Stimulated activated naive CD8-positive, alpha-beta T cell treated with anti-CD3 and anti-CD28 coated beads, Interleukin-15, amount 100 ng/mL, for 72 hours (primary cell): Measurements from ENCODE around the gene IGF1R.

Source experiments
- ATAC-seq: fragments of 150-1000 bp; cut with Tn5 transposase; 2 replicates; pipeline ENCODE4 v1.10.0; 2021; ENCODE audit warnings: mild to moderate bottlenecking, moderate library complexity
- DNase-seq, 2 donors: peaks; one replicate each; pipeline ENCODE4 v3.0.0; 2021 to 2022
- H3K27ac Mint-ChIP-seq, 2 donors: one replicate each; pipeline ENCODE4 v1.8.0; 2022; ENCODE audit warnings: mild to moderate bottlenecking in 2 of 2, mixed read lengths in 2 of 2, moderate library complexity in 2 of 2
- H3K27me3 Mint-ChIP-seq: one replicate; pipeline ENCODE4 v1.8.0; 2022; ENCODE audit warnings: mixed read lengths
- H3K4me1 Mint-ChIP-seq: one replicate; pipeline ENCODE4 v1.8.0; 2022; ENCODE audit warnings: mild to moderate bottlenecking, mixed read lengths
- H3K4me3 Mint-ChIP-seq, 2 donors: one replicate each; pipeline ENCODE4 v1.8.0; 2022; ENCODE audit warnings: mild to moderate bottlenecking in 2 of 2, mixed read lengths in 2 of 2, moderate library complexity in 1 of 2
- H3K9me3 Mint-ChIP-seq, 2 donors: one replicate each; pipeline ENCODE4 v1.8.0; 2022; ENCODE audit warnings: mixed read lengths in 2 of 2

IGF1R gene

DNA sequence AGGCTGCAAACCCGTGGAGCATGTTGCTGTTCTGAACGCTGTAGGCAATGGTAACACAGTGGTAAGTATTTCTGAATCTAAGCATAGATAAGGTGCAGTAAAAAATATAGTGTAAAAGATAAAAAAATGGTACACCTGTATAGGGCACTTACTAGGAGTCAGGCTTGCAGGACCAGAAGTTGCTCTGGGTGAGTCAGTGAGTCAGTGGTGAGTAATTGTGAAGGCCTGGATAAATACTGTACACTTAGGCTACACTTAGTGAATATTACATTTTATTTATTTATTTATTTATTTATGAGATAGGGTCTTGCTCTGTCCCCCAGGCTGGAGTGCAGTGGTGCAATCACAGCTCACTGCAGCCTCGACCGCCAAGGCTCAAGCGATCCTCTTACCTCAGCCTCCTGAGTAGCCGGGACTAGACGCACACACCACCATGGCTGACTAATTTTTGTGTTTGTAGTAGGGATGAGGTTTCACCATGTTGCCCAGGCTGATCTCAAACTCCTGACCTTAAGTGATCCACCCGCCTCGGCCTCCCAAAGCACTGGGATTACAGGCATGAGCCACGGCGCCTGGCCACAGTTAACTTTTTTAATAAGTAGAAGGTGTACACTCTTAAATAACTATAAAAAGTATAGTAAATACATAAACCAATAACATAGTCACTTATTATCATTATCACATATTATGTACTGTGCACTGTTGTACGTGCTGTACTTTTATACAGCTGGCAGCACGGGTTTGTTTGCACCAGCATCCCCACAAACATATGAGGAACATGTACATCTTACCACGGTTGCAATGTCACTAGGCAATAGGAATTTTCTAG lies 155.1 kb downstream of the IGF1R start:
- no peak for ATAC-seq

DNA sequence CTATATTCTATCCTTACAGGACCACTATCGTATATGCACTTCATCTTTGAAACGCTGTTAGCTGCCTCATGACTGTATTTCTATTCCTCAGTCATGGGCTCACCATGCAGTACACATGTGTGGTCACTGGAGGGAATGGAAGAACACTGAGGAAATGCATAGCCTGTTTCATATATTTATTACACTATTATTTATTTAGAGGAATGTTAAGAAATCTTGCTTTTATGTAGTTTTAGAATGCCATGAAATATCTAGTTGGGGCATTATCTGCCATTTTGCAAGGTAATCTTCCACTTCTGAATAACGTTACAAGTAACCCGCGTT lies 155.7 kb downstream of the IGF1R start:
- Mint-ChIP-seq H3K27me3 (no peaks in the 10 kb centered on the region), H3K4me3 (no peak overlapping the region), H3K4me1 (peaks cover 50% of the 10 kb centered on the region), H3K27ac (no peak overlapping the region), H3K9me3 (no peaks in the 10 kb centered on the region)
- DNase-seq: no peak
- no peak for ATAC-seq

More for the DNA sequence above, 155.1 kb downstream of the IGF1R start:
- Mint-ChIP-seq H3K27me3 (no peaks in the 10 kb centered on the region), H3K4me1 (peaks cover 51% of the 10 kb centered on the region), H3K27ac (no peak overlapping the region), H3K4me3 (no peak overlapping the region), H3K9me3 (no peaks in the 10 kb centered on the region)
- DNase-seq: no peak

DNA sequence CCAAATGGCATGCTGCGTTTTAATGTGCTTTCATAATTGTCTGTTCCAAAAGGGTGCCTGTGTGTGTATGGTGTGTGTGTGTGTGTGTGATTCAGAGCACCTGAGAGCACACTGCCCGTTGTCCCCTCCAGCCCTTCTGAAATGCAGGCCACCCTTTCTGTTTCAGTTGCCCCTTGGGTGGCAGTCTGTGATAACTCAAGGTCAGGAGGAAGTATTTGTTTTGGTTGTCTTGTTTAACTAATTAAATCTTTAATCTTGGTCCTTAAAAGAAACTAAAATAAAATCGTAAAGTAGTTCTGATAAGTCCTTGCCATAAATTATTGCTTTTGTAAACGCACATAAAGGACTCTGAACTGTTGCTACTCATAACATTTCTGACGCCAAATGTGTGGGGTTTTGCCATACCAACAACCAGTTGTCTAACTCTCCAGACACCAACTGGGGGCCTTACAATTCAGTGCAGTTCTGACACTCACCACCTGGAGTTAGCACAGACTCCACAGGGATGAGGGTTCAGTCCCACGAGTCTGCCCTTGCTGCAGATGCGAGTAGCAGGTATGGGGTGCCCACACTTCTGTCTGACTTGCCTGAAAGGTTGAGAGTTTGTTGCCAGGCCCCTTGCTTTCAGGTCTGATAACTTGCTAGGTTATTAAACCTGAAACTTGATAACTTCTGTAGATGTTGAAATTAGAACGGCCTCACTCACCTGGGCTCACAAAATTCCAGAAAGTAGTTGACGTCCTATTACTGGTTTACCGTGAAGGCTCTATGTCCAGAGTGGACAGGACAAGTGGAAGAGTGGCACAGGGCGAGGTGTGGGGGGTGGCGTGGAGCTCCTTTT lies 157.3 kb downstream of the IGF1R start:
- Mint-ChIP-seq H3K27ac (no peak overlapping the region), H3K4me3 (no peak overlapping the region), H3K9me3 (no peaks in the 10 kb centered on the region), H3K27me3 (no peaks in the 10 kb centered on the region), H3K4me1 (peaks cover 43% of the 10 kb centered on the region)
- no peak for ATAC-seq
- no peak for DNase-seq

DNA sequence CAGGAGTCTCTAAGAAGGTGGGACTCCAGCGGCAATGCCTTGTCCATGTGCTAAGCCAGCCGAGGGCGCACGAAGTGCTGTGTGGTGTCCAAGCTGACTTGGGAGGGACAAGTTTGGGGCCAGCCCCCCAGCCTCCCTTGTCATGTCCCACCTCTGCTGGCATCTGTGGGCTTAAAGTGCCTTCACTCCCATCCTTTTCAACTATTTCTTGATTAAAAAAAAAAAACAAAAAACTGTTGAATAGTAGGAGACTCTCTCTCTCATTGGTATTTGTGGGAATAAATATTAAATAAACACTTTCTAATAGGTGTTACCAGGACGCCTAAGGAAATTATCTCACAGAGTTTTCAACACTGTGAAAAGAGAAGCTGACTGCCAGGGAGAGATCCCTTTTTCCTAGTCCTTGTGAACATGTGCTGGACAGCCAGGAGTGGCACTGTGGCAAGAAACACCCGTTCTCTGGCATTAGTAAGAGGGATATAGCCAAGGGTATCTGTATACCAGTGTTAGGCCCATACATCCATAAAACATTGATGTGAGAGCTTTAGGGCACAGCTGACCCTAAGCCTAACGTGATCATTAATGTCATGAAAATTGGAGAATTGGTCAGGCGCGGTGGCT lies 158.0 kb downstream of the IGF1R start:
- no peak for DNase-seq
- Mint-ChIP-seq H3K9me3 (no peaks in the 10 kb centered on the region), H3K4me1 (peaks cover 36% of the 10 kb centered on the region), H3K4me3 (no peak overlapping the region), H3K27ac (no peak overlapping the region), H3K27me3 (no peaks in the 10 kb centered on the region)
- ATAC-seq: no peak

DNA sequence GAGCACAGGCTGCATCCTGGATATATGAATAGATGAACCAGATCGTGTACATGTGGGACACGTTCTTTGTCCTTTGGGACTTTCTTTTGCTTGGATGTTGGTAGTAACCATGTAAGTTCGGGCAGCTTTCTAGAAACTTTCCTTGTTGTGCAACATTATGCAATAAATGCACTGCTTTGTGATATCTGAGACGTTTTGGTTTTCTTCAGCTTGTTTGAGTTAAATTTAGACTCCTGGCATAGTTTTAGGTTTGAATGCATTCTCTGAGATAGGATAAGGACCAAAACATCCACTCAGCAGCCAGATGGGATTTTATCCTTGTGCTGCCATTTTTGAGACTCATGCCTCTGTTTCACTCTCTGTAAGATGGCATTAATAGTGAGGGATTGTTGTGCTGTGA lies 158.9 kb downstream of the IGF1R start:
- DNase-seq (no peak), ATAC-seq (no peak)
- Mint-ChIP-seq H3K27me3 (no peaks in the 10 kb centered on the region), H3K4me3 (no peak overlapping the region), H3K27ac (no peak overlapping the region), H3K4me1 (peaks cover 27% of the 10 kb centered on the region), H3K9me3 (no peaks in the 10 kb centered on the region)

DNA sequence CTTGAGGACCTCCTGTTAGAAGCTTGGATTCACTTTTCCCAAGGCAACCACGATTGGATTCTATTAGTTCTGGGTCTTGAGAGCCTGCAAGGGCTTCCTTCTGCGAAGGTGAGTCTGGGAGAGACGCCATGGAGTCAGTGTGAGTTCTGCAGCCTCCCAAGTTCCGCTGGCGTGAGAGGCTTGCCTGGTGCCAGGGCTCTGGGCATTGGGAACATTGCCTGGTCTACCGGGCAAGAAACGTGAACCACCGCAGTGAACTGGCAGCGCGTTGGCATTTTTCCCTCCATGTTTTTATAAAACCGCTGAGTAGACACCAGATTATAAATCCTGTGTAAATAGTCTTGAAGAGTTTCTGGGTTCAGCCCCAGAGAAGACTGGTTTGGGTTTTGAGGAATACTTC lies 160.9 kb downstream of the IGF1R start:
- Mint-ChIP-seq H3K27ac (no peak overlapping the region), H3K27me3 (no peaks in the 10 kb centered on the region), H3K4me3 (no peak overlapping the region), H3K9me3 (peaks cover 0 to 5% of the 10 kb centered on the region in 2 donors), H3K4me1 (peaks cover 32% of the 10 kb centered on the region)
- DNase-seq (no peak), ATAC-seq (no peak)

DNA sequence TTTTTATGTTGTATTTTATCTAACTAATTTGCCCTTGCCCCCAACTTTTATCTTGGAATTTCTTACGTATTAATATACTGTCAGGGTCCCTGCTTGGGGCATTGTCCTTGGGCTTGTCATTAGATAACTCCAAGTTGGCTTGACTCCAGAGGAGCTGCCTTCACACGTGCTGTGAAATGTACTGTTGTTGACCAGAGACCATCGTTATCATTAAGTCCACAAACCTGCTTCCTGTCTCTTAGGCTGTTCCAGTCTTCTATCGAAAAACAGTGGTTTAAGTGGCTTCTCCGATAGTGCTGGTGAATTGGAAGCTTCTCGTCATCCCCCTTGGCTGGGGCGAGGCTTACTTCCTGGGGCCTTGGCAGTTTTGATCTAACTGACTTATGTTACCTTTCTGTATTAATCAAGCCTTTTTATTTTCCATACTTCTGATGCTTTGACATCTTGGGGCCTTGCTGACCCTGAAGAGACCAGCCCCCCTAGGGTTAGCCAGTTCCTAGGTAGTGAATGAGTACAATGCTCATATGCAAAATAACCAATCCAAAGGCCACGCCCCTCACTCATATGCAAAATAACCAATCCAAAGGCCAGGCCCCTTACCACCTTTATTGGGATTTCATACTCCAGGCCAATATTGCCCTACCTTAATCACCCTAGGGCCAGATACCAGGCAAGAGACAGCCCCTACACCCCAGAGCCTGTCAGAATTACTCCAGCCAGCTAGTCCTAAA lies 164.5 kb downstream of the IGF1R start:
- Mint-ChIP-seq H3K4me3 (no peak overlapping the region), H3K9me3 (peaks cover 6 to 14% of the 10 kb centered on the region in 2 donors), H3K27ac (no peak overlapping the region), H3K27me3 (no peaks in the 10 kb centered on the region), H3K4me1 (peaks cover 16% of the 10 kb centered on the region)
- ATAC-seq (no peak), DNase-seq (no peak)

DNA sequence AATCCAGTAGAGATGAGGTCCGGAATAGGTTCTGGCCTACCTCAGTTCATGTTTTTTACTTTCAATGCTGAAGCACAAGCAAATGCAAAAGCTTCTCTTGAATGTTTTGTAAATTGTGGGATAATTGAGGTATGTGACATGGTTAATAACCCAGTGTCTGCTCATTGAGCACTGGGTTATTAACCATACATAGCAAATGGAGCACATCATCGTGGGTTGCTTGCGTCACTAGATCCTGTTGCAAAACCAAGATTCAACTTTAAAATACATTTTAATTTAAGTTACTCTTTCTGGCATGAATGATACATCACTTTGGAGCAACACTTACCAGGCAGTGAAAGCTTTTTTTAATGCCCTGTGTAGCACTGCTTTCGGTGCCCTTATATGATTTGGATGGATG lies 165.6 kb downstream of the IGF1R start:
- DNase-seq (no peak), ATAC-seq (no peak)
- no peaks in the 10 kb centered on the region for H3K27me3 Mint-ChIP-seq
- H3K4me1 Mint-ChIP-seq: peaks cover 15% of the 10 kb centered on the region
- H3K4me3 Mint-ChIP-seq: no peak overlapping the region
- H3K9me3 Mint-ChIP-seq: peaks cover 6 to 25% of the 10 kb centered on the region in 2 donors
- H3K27ac Mint-ChIP-seq: no peak overlapping the region

DNA sequence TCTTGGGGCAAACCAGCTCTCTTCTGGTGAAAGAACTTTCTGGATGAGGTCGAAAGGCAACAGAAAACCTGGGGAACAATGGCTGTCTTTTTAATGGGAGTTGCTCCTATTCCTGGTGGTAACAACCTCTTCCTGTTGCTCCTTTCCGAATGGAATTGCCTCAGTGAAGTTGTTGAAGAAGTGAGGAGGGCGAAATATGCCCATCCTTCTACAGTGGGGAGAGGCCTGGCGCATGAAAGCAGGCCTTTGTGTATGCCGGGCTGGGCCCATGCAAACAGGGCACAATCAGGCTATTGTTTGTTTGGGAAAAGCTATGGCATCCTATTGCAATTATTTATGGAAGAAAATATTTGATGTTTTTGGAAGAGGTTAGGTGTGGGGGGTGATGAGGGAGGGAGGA lies 166.9 kb downstream of the IGF1R start:
- no peaks in the 10 kb centered on the region for H3K27me3 Mint-ChIP-seq
- H3K4me3 Mint-ChIP-seq: no peak overlapping the region
- H3K9me3 Mint-ChIP-seq: peaks cover 6 to 27% of the 10 kb centered on the region in 2 donors

DNA sequence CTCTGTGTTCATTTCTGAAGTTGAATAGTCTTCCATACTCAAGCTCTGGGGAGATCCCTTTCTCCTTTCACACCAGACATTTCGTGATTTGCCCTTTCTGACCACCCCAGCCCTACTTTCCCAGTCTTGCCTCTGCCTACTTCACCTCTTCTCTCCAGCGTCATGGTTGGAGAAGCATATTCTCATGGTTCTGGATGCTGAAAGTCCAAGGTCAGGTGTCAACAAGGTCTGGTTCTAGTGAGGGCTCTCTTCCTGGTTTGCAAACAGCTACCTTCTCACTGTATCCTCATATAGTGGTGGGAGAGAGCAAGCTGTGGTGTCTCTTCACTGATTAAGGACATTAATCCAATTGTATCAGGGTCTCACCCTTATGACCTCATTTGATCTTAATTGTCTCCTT lies 169.4 kb downstream of the IGF1R start:
- Mint-ChIP-seq H3K27me3 (no peaks in the 10 kb centered on the region), H3K27ac (no peak overlapping the region), H3K9me3 (peaks cover 10 to 35% of the 10 kb centered on the region in 2 donors), H3K4me1 (peaks cover 6% of the 10 kb centered on the region), H3K4me3 (no peak overlapping the region)
- ATAC-seq: no peak
- no peak for DNase-seq

More for the DNA sequence above, 166.9 kb downstream of the IGF1R start:
- ATAC-seq: no peak
- H3K27ac Mint-ChIP-seq: no peak overlapping the region
- no peak for DNase-seq
- H3K4me1 Mint-ChIP-seq: peaks cover 6% of the 10 kb centered on the region

DNA sequence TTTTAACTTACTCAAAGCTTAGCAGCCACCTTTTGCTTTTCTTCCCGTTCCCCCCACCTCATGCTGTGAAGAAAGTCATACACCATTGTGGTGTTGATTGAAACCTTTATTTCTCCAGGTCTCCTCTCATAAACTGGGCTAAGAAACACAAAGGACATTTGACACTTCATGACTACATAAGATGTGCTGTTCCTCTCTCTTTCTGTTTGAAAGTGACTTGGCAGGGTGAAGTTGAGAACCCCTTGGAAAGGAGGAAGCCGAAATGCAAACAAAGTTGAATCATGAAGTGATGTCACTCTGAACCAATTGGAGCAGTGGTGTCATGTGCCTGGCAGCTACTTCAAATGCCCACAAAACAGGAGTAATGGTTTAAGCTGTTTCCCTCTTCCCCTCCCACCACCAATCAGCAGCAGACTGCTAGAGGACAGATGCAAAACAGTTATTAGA lies 174.7 kb downstream of the IGF1R start:
- DNase-seq (no peak), ATAC-seq (peak; percentile 50)
- Mint-ChIP-seq H3K27ac (no peak overlapping the region), H3K27me3 (no peaks in the 10 kb centered on the region), H3K9me3 (peaks cover 4 to 43% of the 10 kb centered on the region in 2 donors), H3K4me1 (no peaks in the 10 kb centered on the region), H3K4me3 (no peak overlapping the region)

DNA sequence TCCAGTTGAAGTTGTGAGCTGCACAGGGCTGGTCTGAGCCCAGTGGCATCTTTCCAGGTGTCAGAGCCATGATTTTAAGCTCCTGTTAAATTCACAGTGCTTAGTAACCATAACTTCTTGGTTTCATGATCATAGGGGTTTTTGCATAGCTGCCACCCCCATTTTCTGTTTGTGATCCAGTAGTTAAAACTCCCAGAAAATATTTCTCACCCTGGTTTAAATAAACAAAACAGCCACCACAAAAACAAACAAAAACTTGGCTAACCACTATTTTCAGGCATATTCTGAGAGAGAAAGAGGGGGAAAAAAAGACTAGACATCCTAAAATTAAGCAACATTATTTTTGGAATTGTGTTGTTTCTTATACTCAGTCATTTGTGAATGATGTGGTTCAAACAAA lies 175.3 kb downstream of the IGF1R start:
- Mint-ChIP-seq H3K4me1 (no peaks in the 10 kb centered on the region), H3K27ac (peak overlapping the region in 1 of 2 donors; percentile 40), H3K4me3 (no peak overlapping the region), H3K27me3 (no peaks in the 10 kb centered on the region), H3K9me3 (peaks cover 9 to 42% of the 10 kb centered on the region in 2 donors)
- no peak for ATAC-seq
- no peak for DNase-seq

DNA sequence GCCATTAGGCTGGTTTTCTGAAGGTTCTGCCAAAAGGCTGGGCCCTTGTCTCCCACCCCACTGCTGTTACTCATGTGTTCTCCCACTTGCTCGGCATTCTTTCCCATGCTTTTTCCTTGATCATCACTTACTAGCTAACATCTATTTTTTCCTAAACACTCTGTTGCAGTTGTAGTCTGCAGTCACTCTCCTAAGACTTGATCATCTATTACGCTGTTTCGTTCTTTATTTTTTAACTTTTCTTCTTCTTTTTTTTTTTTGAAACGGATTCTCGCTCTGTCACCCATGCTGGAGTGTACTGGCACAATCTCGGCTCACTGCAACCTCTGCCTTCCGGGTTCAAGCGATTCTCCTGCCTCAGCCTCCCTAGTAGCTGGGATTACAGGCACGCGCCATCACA lies 176.3 kb downstream of the IGF1R start:
- H3K4me3 Mint-ChIP-seq: no peak overlapping the region
- H3K27me3 Mint-ChIP-seq: no peaks in the 10 kb centered on the region
- no peak for DNase-seq
- no peak overlapping the region for H3K27ac Mint-ChIP-seq
- peaks cover 9 to 42% of the 10 kb centered on the region in 2 donors for H3K9me3 Mint-ChIP-seq
- no peak for ATAC-seq
- no peaks in the 10 kb centered on the region for H3K4me1 Mint-ChIP-seq

DNA sequence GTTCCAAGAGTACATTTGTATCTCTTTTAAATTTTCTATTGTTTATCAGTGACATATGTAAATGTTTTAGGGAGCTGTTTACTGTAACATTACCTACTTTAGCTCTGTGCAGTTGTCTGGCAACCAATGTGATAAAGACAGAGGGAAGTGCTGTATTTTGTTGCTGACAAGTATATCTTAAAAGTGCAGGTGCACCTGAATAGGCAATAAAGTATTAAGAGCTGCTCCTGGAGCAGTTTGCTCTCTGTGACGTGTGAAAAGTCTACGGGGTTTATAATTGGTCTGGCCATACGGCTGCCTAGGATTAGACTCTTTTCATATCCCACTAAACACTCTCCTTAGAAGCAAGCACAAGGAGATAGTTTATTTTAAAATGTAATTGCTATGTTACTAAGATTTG lies 178.3 kb downstream of the IGF1R start:
- no peak for ATAC-seq
- Mint-ChIP-seq H3K4me1 (no peaks in the 10 kb centered on the region), H3K9me3 (peaks cover 23 to 54% of the 10 kb centered on the region in 2 donors), H3K27me3 (no peaks in the 10 kb centered on the region), H3K4me3 (no peak overlapping the region), H3K27ac (no peak overlapping the region)
- no peak for DNase-seq

DNA sequence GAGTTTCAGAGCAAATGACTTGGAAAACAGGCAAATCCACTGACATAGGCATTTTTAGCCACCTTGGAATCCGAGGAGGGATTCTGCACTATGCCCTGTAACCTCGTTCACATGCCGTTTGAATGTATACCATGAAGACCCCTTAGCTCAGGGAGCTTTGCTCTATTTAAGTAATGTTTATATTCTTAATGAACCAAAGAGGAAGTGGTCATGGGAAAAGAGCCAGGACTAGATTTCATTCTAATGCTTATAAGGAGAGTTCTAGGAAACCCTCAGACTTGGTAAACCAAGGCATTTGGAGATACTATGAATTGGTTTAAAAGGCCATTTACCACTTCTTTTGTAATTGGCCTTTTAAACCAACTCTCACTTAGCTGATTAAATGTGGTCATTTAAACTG lies 178.9 kb downstream of the IGF1R start:
- ATAC-seq: no peak
- Mint-ChIP-seq H3K9me3 (peaks cover 28 to 60% of the 10 kb centered on the region in 2 donors), H3K4me3 (no peak overlapping the region), H3K4me1 (no peaks in the 10 kb centered on the region), H3K27me3 (no peaks in the 10 kb centered on the region), H3K27ac (no peak overlapping the region)
- no peak for DNase-seq
